Astrocyte (in vitro differentiated cells and primary cell): ENCODE measurements around the gene FAM13A. TPM values are rescaled to one million over a fixed set of nuclear protein-coding genes. Genes with fewer than 3 reads are reported as not detected.

Experiments used
- DNase-seq: peaks from one replicate; pipeline ENCODE4 v3.0.0-alpha.2; 2010; ENCODE audit warnings: low read depth
- FAIRE-seq: peaks from 2 replicates; lab custom pipeline; 2011; peaks lifted over from hg19 to GRCh38; lab: Jason Lieb, UNC
- H2AFZ ChIP-seq: 2 replicates; pipeline ENCODE4 v1.6.0; 2012; ENCODE audit warnings: low read depth, low read length, inconsistent platforms
- H3K27ac ChIP-seq: 2 replicates; pipeline ENCODE4 v1.5.1; 2011; ENCODE audit warnings: low read depth, low read length, inconsistent platforms
- H3K27me3 ChIP-seq: 2 replicates; pipeline ENCODE4 v1.6.0; 2011; ENCODE audit warnings: low read length, inconsistent platforms; ENCODE audit not compliant: insufficient read depth
- H3K36me3 ChIP-seq: 2 replicates; pipeline ENCODE4 v1.5.1; 2011; ENCODE audit warnings: low read length, inconsistent platforms; ENCODE audit not compliant: insufficient read depth
- H3K4me1 ChIP-seq: 2 replicates; pipeline ENCODE4 v1.5.1; 2011; ENCODE audit warnings: low read length, inconsistent platforms; ENCODE audit not compliant: insufficient read depth
- H3K4me2 ChIP-seq: 2 replicates; pipeline ENCODE4 v1.6.0; 2012; ENCODE audit warnings: low read length, inconsistent platforms
- H3K4me3 ChIP-seq: 2 replicates; pipeline ENCODE4 v1.5.1; 2011; ENCODE audit warnings: low read depth, mild to moderate bottlenecking, low read length, inconsistent platforms; ENCODE audit not compliant: insufficient read depth
- H3K79me2 ChIP-seq: 2 replicates; pipeline ENCODE4 v1.6.0; 2012; ENCODE audit warnings: mild to moderate bottlenecking, low read length, inconsistent platforms; ENCODE audit not compliant: insufficient read depth
- H3K9ac ChIP-seq: 2 replicates; pipeline ENCODE4 v1.6.0; 2012; ENCODE audit warnings: mild to moderate bottlenecking, low read length, inconsistent platforms
- H3K9me3 ChIP-seq: 2 replicates; pipeline ENCODE4 v1.5.1; 2012; ENCODE audit warnings: low read depth, mild to moderate bottlenecking, low read length, inconsistent platforms; ENCODE audit not compliant: insufficient read depth
- H4K20me1 ChIP-seq: 2 replicates; pipeline ENCODE4 v1.6.0; 2012; ENCODE audit warnings: low read length, inconsistent platforms; ENCODE audit not compliant: insufficient read depth
- H3K27ac Mint-ChIP-seq: one replicate; pipeline ENCODE4 v1.8.0; 2021; ENCODE audit warnings: mild to moderate bottlenecking, mixed read lengths; ENCODE audit not compliant: unreplicated experiment
- H3K27me3 Mint-ChIP-seq: one replicate; pipeline ENCODE4 v1.8.0; 2021; ENCODE audit warnings: low read depth, mixed read lengths; ENCODE audit not compliant: unreplicated experiment
- H3K36me3 Mint-ChIP-seq: one replicate; pipeline ENCODE4 v1.8.0; 2021; ENCODE audit warnings: low read depth, mixed read lengths; ENCODE audit not compliant: unreplicated experiment
- H3K4me1 Mint-ChIP-seq: one replicate; pipeline ENCODE4 v1.8.0; 2021; ENCODE audit warnings: low read depth, mixed read lengths; ENCODE audit not compliant: unreplicated experiment
- H3K4me3 Mint-ChIP-seq: one replicate; pipeline ENCODE4 v1.8.0; 2021; ENCODE audit warnings: mild to moderate bottlenecking, moderate library complexity, mixed read lengths; ENCODE audit not compliant: unreplicated experiment
- H3K9me3 Mint-ChIP-seq: one replicate; pipeline ENCODE4 v1.8.0; 2021; ENCODE audit warnings: mild to moderate bottlenecking, mixed read lengths; ENCODE audit not compliant: unreplicated experiment
- EZH2 ChIP-seq: IDR thresholded peaks from 2 replicates; pipeline ENCODE4 v1.6.1; 2012; ENCODE audit warnings: mild to moderate bottlenecking, low read length, inconsistent platforms; ENCODE audit not compliant: insufficient read depth
- total RNA-seq: library from RNA; stranded (reverse); gene quantifications from 2 replicates; pipeline ENCODE4 v1.2.1, GENCODE V29; 2021
- TF ChIP-seq, protein P1 (sequence below): IDR thresholded peaks from 2 replicates; pipeline ENCODE4 v1.5.1; 2011; ENCODE audit warnings: low read depth, mild to moderate bottlenecking, inconsistent platforms, low read length, moderate library complexity; ENCODE audit not compliant: insufficient read depth

Gene FAM13A
- total RNA-seq, 1 donor from 2014 or later = 12.0 TPM

DNA sequence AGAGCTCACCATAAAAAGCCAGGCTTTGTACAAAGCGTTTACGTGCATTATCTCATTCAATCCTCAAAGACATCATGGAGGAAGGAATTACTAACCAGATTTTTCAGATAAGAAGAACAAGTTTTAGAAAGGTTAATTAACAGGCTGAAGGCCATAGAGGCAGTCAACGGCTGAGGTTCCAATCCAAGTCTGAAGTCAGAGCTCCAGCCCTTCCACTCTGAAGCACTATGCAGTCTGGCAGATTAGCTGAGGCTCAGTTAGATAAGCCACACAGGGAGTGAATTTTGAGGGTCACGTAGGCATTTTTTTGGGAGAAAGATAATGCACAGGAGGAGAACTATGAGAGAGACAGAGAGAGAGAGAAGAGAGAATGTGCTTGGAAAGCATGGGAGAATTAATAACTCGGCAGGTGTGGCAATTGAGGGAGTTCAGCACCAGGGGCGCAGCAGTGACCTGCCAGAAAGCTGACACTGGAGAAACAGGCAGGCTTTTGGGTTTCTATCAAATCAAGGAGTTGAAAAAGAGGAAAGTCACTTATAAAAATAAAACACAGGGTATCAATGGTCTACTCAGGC lies 242.9 kb downstream of the FAM13A start:
- Histone ChIP-seq H3K36me3 (no peaks in the 10 kb centered on the region), H3K4me2 (no peak overlapping the region), H3K27me3 (no peaks in the 10 kb centered on the region), H3K79me2 (no peaks in the 10 kb centered on the region), H3K27ac (no peak overlapping the region), H3K9me3 (no peaks in the 10 kb centered on the region), H4K20me1 (no peaks in the 10 kb centered on the region), H3K4me1 (no peaks in the 10 kb centered on the region), H2AFZ (no peak overlapping the region), H3K9ac (no peak overlapping the region), H3K4me3 (no peak overlapping the region)
- no peaks in the 10 kb centered on the region for H3K36me3 Mint-ChIP-seq
- TF ChIP-seq EZH2 = no peak
- TF ChIP-seq, protein P1, sequence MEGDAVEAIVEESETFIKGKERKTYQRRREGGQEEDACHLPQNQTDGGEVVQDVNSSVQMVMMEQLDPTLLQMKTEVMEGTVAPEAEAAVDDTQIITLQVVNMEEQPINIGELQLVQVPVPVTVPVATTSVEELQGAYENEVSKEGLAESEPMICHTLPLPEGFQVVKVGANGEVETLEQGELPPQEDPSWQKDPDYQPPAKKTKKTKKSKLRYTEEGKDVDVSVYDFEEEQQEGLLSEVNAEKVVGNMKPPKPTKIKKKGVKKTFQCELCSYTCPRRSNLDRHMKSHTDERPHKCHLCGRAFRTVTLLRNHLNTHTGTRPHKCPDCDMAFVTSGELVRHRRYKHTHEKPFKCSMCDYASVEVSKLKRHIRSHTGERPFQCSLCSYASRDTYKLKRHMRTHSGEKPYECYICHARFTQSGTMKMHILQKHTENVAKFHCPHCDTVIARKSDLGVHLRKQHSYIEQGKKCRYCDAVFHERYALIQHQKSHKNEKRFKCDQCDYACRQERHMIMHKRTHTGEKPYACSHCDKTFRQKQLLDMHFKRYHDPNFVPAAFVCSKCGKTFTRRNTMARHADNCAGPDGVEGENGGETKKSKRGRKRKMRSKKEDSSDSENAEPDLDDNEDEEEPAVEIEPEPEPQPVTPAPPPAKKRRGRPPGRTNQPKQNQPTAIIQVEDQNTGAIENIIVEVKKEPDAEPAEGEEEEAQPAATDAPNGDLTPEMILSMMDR = no peak
- DNase-seq = no peak
- H3K27ac Mint-ChIP-seq = no peak overlapping the region
- peaks cover under 1% of the 10 kb centered on the region for H3K4me1 Mint-ChIP-seq
- no peak for FAIRE-seq
- H3K9me3 Mint-ChIP-seq = no peaks in the 10 kb centered on the region
- no peaks in the 10 kb centered on the region for H3K27me3 Mint-ChIP-seq
- no peak overlapping the region for H3K4me3 Mint-ChIP-seq

DNA sequence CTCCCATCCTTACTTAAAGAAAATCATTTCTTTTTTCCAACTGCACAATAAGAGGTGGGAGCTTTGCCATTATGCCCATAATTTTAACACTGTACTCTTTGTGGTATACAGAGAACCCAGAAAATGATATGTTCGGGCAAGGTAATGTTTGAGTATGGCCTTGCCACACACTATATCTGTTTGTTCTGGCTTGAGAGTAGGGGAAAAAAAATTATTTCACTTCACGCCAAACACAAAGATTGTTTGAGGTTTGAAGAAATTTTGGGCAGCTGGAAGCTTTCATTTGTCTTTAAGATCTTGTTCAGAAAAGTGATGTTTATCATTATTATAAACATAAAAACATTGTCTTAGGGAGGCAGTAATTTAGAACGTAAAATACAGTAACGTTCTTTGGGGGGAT lies 244.0 kb downstream of the FAM13A start:
- H3K36me3 Mint-ChIP-seq = no peaks in the 10 kb centered on the region
- H3K4me3 ChIP-seq = no peak overlapping the region
- H3K4me3 Mint-ChIP-seq = no peak overlapping the region
- H3K9ac ChIP-seq = no peak overlapping the region
- no peaks in the 10 kb centered on the region for H3K4me1 Mint-ChIP-seq
- H4K20me1 ChIP-seq = no peaks in the 10 kb centered on the region
- H3K9me3 Mint-ChIP-seq = no peaks in the 10 kb centered on the region
- H3K27me3 Mint-ChIP-seq = no peaks in the 10 kb centered on the region
- no peaks in the 10 kb centered on the region for H3K36me3 ChIP-seq
- H3K79me2 ChIP-seq = no peaks in the 10 kb centered on the region
- no peak overlapping the region for H3K27ac ChIP-seq
- no peaks in the 10 kb centered on the region for H3K4me1 ChIP-seq
- H3K4me2 ChIP-seq = no peak overlapping the region
- TF ChIP-seq, protein P1 = no peak
- no peak for TF ChIP-seq EZH2
- FAIRE-seq (no peak), DNase-seq (no peak)
- H2AFZ ChIP-seq = no peak overlapping the region
- no peak overlapping the region for H3K27ac Mint-ChIP-seq
- H3K9me3 ChIP-seq = no peaks in the 10 kb centered on the region
- H3K27me3 ChIP-seq = no peaks in the 10 kb centered on the region

DNA sequence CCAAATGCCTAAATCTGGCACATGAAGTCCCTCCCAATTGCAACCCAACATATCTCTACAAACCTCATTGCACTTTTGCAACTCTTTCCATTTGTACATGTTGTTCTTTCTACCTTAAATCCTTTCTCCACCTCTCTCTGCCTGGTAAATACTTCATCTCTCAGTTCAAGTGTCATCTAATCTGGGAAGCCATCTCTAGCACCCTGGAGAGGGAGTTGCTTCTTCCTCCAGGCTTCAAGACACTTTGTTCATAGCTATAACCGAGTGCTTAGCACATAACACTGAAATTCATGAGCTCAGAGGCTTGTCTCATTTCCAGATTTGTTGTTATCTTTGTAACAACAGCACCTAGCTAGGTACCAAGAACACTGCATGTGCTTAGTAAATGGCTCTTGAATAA lies 244.6 kb downstream of the FAM13A start:
- no peak overlapping the region for H3K27ac Mint-ChIP-seq
- Histone ChIP-seq H2AFZ (no peak overlapping the region), H4K20me1 (no peaks in the 10 kb centered on the region), H3K9me3 (no peaks in the 10 kb centered on the region), H3K4me1 (no peaks in the 10 kb centered on the region), H3K4me2 (no peak overlapping the region), H3K36me3 (no peaks in the 10 kb centered on the region), H3K27ac (no peak overlapping the region), H3K4me3 (no peak overlapping the region), H3K79me2 (no peaks in the 10 kb centered on the region), H3K9ac (no peak overlapping the region), H3K27me3 (no peaks in the 10 kb centered on the region)
- DNase-seq (no peak), FAIRE-seq (no peak)
- H3K4me3 Mint-ChIP-seq = no peak overlapping the region
- no peaks in the 10 kb centered on the region for H3K27me3 Mint-ChIP-seq
- no peaks in the 10 kb centered on the region for H3K9me3 Mint-ChIP-seq
- TF ChIP-seq, protein P1 = no peak
- no peak for TF ChIP-seq EZH2
- no peaks in the 10 kb centered on the region for H3K36me3 Mint-ChIP-seq
- H3K4me1 Mint-ChIP-seq = no peaks in the 10 kb centered on the region
